GM18951 (cell line): ENCODE data around the gene CLEC16A.
A peak's percentile ranks its signal among the peaks of the same experiment; 100 is the strongest.

Experiments used
- POLR2A ChIP-seq: IDR thresholded peaks from 4 replicates; pipeline ENCODE4 v1.6.1; 2011; ENCODE audit warnings: mild to moderate bottlenecking; ENCODE audit not compliant: insufficient read length, insufficient read depth; ENCODE audit errors: extremely low read depth
- in situ Hi-C: fragments of 300-500 bp; cut with MboI; formaldehyde crosslinking; loops from one replicate; pipeline ENCODE4 v1.12.0; 2022; ENCODE audit warnings: low sequenced_read_pairs, mixed read lengths, inconsistent platforms; ENCODE audit not compliant: unreplicated experiment

CLEC16A gene

DNA sequence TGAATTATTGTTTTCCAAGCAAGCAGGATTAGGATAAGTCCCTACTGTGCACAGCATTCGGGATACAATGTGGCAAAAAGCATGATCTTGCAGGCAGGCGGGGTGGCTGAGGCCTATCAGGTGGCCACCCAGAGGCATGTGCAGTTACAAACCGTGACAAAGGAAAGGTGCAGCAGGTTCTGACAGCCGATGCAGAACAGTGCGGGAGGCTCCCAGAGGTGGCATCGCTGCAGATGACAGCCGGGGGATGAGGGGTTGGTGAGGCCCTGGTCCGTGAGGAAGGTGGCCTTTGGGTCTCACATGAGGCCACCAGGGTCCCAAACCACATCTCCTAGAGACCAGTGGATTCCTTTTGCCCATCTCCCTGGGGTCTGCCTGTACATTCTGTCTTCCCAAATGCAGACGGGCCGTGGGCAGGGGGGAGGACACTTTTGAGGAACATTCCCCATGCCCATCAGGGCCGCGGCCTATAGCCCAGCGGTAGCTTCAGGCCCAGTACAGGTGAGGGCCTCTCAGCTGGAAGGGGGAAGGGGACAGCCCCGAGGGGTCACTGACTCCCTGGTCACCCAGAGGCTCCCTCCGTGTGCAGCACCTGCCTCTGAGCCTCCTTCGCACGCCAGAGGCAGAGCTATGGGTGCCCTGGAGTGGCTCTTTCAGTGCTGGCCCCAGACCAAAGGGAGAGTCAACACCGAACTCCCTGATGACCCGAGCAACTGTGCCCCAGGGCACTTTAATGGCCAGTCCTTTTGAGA is 226.5 kb downstream of the CLEC16A start:
- no peak for TF ChIP-seq POLR2A
- in situ Hi-C loops: no loop called here

GRCh38 chr16:11171448-11171709 is 227.0 kb downstream of the CLEC16A start:
- in situ Hi-C loops: no loop called here
- no peak for TF ChIP-seq POLR2A

- TF ChIP-seq POLR2A: no peak
- in situ Hi-C loops: no loop called here
These were observed 227.5 kb downstream of the CLEC16A start for GRCh38 chr16:11171757-11172299.

DNA sequence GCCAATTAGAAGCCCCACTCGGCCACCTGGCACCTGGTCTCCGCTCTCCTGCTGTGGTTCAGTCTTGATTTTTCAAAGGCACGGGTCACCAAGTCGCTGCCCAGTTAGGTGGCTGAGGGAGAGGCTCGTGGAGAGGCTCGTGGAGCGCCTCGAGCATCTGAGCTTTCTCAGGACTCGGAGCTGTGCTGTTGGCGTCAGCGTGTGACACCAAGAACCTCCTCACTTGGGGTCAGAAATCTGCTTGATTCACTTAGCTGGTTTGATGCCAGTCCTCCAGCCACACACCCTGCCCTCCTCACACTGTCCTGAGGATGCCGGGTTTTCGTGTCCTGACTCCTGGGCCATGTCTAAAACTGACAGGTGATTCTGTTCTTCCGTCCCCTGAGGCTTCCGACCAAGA is 229.1 kb downstream of the CLEC16A start:
- TF ChIP-seq POLR2A: no peak
- in situ Hi-C loops: no loop called here

GRCh38 chr16:11174141-11174540 is 229.8 kb downstream of the CLEC16A start:
- TF ChIP-seq POLR2A: no peak
- in situ Hi-C loops: no loop called here

GRCh38 chr16:11175106-11175786 is 230.9 kb downstream of the CLEC16A start:
- TF ChIP-seq POLR2A: no peak
- in situ Hi-C loops: no loop called here

GRCh38 chr16:11175787-11176341 is 231.5 kb downstream of the CLEC16A start:
- no peak for TF ChIP-seq POLR2A
- in situ Hi-C loops: no loop called here

DNA sequence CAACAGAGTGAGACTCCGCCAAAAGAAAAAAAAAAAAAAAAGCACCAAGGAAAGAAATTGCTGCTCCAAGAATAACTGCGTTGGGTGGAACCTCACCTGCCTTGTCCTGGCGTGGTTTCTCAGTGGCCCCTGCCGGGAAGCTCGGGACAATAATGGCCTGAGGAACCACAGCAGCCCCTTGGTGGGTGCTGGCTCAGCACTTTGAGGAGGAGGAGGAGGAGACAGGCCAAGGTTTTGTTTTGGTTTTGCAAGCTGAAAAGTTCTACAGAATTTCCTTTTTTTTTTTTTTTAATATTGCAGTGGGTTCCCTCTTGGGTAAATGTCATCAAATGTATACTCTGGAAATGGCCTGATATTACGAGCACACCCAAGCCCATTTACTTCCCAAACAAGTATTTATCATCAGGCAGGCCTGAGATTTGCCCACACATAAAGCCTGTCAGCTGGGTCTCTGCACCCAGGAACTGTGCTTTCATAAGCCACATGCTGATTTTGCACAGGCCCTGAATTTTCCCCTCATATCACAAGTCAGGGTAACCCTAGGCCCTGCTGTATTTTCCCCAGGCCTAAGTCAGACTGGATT is 233.3 kb downstream of the CLEC16A start:
- in situ Hi-C loops: no loop called here
- TF ChIP-seq POLR2A: no peak

GRCh38 chr16:11178424-11178823 is 234.1 kb downstream of the CLEC16A start:
- in situ Hi-C loops: no loop called here
- no peak for TF ChIP-seq POLR2A

DNA sequence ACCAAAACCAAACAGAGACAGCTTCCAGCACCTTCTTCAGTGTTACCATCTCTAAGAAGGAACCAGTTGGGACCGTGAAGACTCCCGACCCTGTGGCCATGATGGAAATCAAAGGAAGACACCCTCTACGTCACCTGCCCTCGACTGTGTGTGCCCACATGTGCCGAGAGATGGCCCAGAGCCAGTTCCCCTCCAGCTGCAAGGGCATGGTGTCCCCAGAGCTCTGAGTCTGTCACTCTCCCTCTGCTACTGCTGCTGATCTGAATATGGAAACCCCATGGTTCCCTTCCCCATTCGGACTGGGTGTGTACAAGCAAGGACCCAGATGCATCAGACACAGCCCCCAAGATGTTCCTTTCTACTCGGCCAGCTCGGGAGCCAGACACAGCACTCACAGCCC is 235.2 kb downstream of the CLEC16A start:
- no peak for TF ChIP-seq POLR2A
- in situ Hi-C loops: no loop called here

- in situ Hi-C loops: no loop called here
- TF ChIP-seq POLR2A: no peak
These were observed 236.1 kb downstream of the CLEC16A start for GRCh38 chr16:11180489-11180888.

- TF ChIP-seq POLR2A: peak; percentile 3
- in situ Hi-C loops: no loop called here
These were observed 237.0 kb downstream of the CLEC16A start for GRCh38 chr16:11181242-11181898.

DNA sequence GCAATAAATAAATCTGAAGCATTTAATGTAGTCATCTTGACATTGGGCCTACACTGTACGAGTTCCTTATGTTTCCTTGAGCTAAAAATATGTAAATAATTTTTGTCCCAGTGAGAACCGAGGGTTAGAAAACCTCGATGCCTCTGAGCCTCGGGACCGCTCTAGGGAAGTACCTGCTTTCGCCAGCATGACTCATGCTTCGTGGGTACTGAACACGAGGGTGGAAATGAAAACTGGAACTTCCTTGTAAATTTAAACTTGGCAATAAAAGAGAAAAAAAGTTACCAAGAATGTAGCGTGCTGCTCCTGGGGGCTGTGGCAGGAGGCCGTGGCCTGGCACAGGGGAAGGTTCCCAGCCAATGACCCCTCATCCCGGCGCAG is 237.5 kb downstream of the CLEC16A start:
- in situ Hi-C loops: no loop called here
- TF ChIP-seq POLR2A: no peak
